Neural progenitor cell (in vitro differentiated cells): ENCODE measurements around the gene RPS6KA5. TPM values are rescaled to one million over a fixed set of nuclear protein-coding genes. Genes with fewer than 3 reads are reported as not detected.
"Not testable (repeated sequence)": the region's sequence is repeated elsewhere in the genome, so short reads cannot be mapped to it uniquely, and the experiment has no call there.

Experiments used
- DNase-seq: peaks from one replicate; pipeline ENCODE4 v3.0.0-alpha.2; 2016; ENCODE audit warnings: low spot score
- H2AFZ ChIP-seq: fragments of 200-600 bp; sonication (generic); replicated peaks from 2 replicates; pipeline ENCODE4 v1.6.1; 2016; ENCODE audit warnings: antibody characterized with exemption
- H3F3A ChIP-seq: fragments of 200-600 bp; sonication (generic); 2 replicates; pipeline ENCODE4 v1.6.1; 2016; ENCODE audit warnings: antibody characterized with exemption, low read depth
- H3K27ac ChIP-seq: fragments of 200-600 bp; sonication (generic); 2 replicates; pipeline ENCODE4 v1.5.1; 2016; ENCODE audit warnings: mild to moderate bottlenecking
- H3K27me3 ChIP-seq: fragments of 200-600 bp; sonication (generic); 2 replicates; pipeline ENCODE4 v1.6.1; 2016; ENCODE audit warnings: mild to moderate bottlenecking, moderate library complexity
- H3K36me3 ChIP-seq: fragments of 200-600 bp; sonication (generic); 2 replicates; pipeline ENCODE4 v1.5.1; 2016
- H3K4me1 ChIP-seq: fragments of 200-600 bp; sonication (generic); 2 replicates; pipeline ENCODE4 v1.6.1; 2016; ENCODE audit warnings: mixed run types
- H3K4me2 ChIP-seq: fragments of 200-600 bp; sonication (generic); 2 replicates; pipeline ENCODE4 v1.6.1; 2016
- H3K4me3 ChIP-seq: fragments of 200-600 bp; sonication (generic); 2 replicates; pipeline ENCODE4 v1.5.1; 2016
- H3K79me2 ChIP-seq: fragments of 200-600 bp; sonication (generic); 2 replicates; pipeline ENCODE4 v1.6.1; 2016; ENCODE audit warnings: low read depth
- H3K9ac ChIP-seq: fragments of 200-600 bp; sonication (generic); 2 replicates; pipeline ENCODE4 v1.6.1; 2016
- H3K9me3 ChIP-seq: fragments of 200-600 bp; sonication (generic); 2 replicates; pipeline ENCODE4 v1.5.1; 2016; ENCODE audit warnings: low read depth
- H4K20me1 ChIP-seq: fragments of 200-600 bp; sonication (generic); 2 replicates; pipeline ENCODE4 v1.6.1; 2016; ENCODE audit warnings: low read depth
- H3K27ac Mint-ChIP-seq: 3 replicates; pipeline ENCODE4 v1.8.0; 2021; ENCODE audit warnings: mixed read lengths
- H3K27me3 Mint-ChIP-seq: 2 replicates; pipeline ENCODE4 v1.8.0; 2022; ENCODE audit warnings: low read depth, mild to moderate bottlenecking, inconsistent platforms, moderate library complexity, mixed read lengths; ENCODE audit not compliant: insufficient read depth
- H3K36me3 Mint-ChIP-seq: 3 replicates; pipeline ENCODE4 v1.8.0; 2021; ENCODE audit warnings: mixed read lengths
- H3K4me1 Mint-ChIP-seq: 3 replicates; pipeline ENCODE4 v1.8.0; 2021; ENCODE audit warnings: mixed read lengths
- H3K4me3 Mint-ChIP-seq: 3 replicates; pipeline ENCODE4 v1.8.0; 2021; ENCODE audit warnings: mild to moderate bottlenecking, moderate library complexity, mixed read lengths
- H3K9me3 Mint-ChIP-seq: 3 replicates; pipeline ENCODE4 v1.8.0; 2020; ENCODE audit warnings: mixed read lengths
- EZH2 ChIP-seq: fragments of 200-600 bp; sonication (generic); IDR thresholded peaks from 2 replicates; pipeline ENCODE4 v1.6.1; 2017; ENCODE audit warnings: antibody characterized with exemption, mild to moderate bottlenecking, moderate library complexity
- EZH2phosphoT487 ChIP-seq: fragments of 200-600 bp; sonication (generic); IDR thresholded peaks from 2 replicates; pipeline ENCODE4 v1.6.1; 2017; ENCODE audit warnings: antibody characterized with exemption
- total RNA-seq: library from RNA; depleted of rRNA; stranded (reverse); fragments of >200 nt; gene quantifications from 2 replicates; pipeline ENCODE4 v1.2.3, GENCODE V29; 2015; ENCODE audit warnings: low replicate concordance
- TF ChIP-seq, protein P1 (sequence below): fragments of 200-600 bp; sonication (generic); IDR thresholded peaks from 2 replicates; pipeline ENCODE4 v1.5.1; 2017; ENCODE audit warnings: antibody characterized with exemption, mild to moderate bottlenecking

Gene RPS6KA5
- total RNA-seq, 1 donor from 2014 or later, result 8.3 TPM

DNA sequence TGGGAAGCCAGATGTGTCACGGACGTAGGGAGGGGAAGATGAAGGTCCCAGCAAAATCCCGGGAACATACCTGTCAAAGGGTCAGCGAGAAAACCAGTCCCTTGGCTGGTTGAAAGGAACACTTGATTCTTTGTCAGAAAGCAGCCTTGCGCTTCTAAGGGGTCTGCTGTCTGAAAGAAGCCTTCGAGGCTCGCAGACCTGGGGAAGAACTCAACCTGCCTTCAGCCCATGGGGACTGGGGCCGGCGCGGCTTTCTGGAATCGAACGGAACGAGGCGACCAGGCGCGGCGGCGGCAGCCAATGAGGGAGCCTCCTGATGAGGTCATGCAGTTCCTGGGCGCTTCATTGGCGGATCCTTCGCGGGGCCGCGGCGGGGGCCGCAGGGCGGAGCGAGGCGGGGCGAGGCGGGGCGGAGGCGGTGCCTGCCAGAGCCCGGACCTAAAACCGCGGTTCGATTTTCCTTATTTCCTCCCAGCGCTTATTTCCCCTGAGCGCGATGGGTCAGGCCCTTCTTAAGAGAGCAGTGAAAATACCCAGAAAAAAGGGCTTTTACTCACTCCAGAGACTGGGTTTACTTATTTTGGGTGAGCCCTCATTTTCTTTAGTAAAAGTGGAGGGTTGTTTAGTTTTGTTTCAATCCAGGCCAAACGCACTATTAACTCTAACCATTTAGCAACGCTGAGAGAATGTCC is 232.4 kb downstream of the RPS6KA5 start:
- H3K4me1 Mint-ChIP-seq, result peaks cover 4% of the 10 kb centered on the region
- peak overlapping the region; percentile 70 for H3K4me3 Mint-ChIP-seq
- Histone ChIP-seq H3K27ac (no peak overlapping the region), H3K79me2 (no peaks in the 10 kb centered on the region), H3K4me3 (no peak overlapping the region), H3K4me1 (no peaks in the 10 kb centered on the region), H3K36me3 (no peaks in the 10 kb centered on the region), H3K4me2 (peak overlapping the region; percentile 49), H2AFZ (peak overlapping the region; percentile 38), H3K27me3 (peaks cover 43% of the 10 kb centered on the region), H3F3A (no peaks in the 10 kb centered on the region), H3K9me3 (no peaks in the 10 kb centered on the region), H3K9ac (no peak overlapping the region), H4K20me1 (no peaks in the 10 kb centered on the region)
- TF ChIP-seq, protein P1, sequence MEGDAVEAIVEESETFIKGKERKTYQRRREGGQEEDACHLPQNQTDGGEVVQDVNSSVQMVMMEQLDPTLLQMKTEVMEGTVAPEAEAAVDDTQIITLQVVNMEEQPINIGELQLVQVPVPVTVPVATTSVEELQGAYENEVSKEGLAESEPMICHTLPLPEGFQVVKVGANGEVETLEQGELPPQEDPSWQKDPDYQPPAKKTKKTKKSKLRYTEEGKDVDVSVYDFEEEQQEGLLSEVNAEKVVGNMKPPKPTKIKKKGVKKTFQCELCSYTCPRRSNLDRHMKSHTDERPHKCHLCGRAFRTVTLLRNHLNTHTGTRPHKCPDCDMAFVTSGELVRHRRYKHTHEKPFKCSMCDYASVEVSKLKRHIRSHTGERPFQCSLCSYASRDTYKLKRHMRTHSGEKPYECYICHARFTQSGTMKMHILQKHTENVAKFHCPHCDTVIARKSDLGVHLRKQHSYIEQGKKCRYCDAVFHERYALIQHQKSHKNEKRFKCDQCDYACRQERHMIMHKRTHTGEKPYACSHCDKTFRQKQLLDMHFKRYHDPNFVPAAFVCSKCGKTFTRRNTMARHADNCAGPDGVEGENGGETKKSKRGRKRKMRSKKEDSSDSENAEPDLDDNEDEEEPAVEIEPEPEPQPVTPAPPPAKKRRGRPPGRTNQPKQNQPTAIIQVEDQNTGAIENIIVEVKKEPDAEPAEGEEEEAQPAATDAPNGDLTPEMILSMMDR, result no peak
- TF ChIP-seq EZH2phosphoT487 (no peak), EZH2 (no peak)
- H3K27me3 Mint-ChIP-seq, result peaks cover 6% of the 10 kb centered on the region
- peaks cover 28% of the 10 kb centered on the region for H3K9me3 Mint-ChIP-seq
- H3K36me3 Mint-ChIP-seq, result no peaks in the 10 kb centered on the region
- H3K27ac Mint-ChIP-seq, result no peak overlapping the region
- peak; percentile 95 for DNase-seq

DNA sequence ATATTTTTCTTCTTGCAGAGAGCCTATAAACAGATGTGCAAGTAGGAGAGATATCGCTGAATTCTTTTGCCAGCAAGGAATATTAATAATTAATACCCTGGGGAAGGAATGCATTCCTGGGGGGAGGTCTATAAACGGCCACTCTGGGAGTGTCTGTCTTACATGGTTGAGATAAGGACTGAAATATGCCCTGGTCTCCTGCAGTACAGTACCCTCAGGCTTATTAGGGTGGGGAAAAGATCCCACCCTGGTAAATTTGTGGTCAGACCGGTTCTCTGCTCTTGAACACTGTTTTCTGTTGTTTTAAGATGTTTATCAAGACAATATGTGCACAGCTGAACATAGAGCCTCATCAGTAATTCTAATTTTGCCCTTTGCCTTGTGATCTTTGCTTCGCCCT is 236.9 kb downstream of the RPS6KA5 start:
- H2AFZ ChIP-seq, H3K36me3 Mint-ChIP-seq, H3K4me3 Mint-ChIP-seq, H3K4me3 ChIP-seq, H3K9ac ChIP-seq, DNase-seq, H3F3A ChIP-seq, H3K36me3 ChIP-seq, H4K20me1 ChIP-seq, H3K9me3 ChIP-seq, H3K4me1 ChIP-seq, H3K27ac ChIP-seq, H3K4me2 ChIP-seq, H3K27ac Mint-ChIP-seq, H3K79me2 ChIP-seq: not testable (repeated sequence)
- Mint-ChIP-seq H3K4me1 (peaks cover 12% of the 10 kb centered on the region), H3K27me3 (peaks cover 12% of the 10 kb centered on the region), H3K9me3 (peaks cover 39% of the 10 kb centered on the region)
- peaks cover 22% of the 10 kb centered on the region for H3K27me3 ChIP-seq

DNA sequence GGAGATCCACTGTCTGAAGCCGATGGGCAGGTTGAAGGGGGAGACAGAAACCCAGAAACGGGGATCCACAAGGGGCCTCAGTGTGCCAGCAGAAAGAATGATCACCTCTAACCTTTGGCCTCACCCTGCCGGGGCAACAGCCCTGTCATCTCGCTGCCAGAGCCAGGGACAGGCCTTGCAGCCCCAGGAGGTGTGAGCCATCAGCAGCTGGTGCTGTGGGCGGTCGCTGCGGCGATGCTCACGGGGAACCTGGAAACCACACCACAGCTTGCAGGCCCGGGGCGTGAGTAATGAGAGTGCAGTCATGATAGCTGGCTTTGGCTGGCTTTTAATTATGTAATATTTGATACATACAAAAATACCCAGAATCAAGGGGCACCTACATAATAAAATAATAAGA is 239.5 kb downstream of the RPS6KA5 start:
- H3K36me3 ChIP-seq, result no peaks in the 10 kb centered on the region
- Mint-ChIP-seq H3K4me1 (peaks cover 14% of the 10 kb centered on the region), H3K27me3 (peaks cover 12% of the 10 kb centered on the region), H3K36me3 (no peaks in the 10 kb centered on the region), H3K9me3 (peaks cover 33% of the 10 kb centered on the region), H3K27ac (peak overlapping the region; percentile 28), H3K4me3 (no peak overlapping the region)
- TF ChIP-seq EZH2phosphoT487 (no peak), EZH2 (no peak)
- TF ChIP-seq, protein P1, result no peak
- H3K79me2 ChIP-seq, result no peaks in the 10 kb centered on the region
- no peaks in the 10 kb centered on the region for H3K9me3 ChIP-seq
- H2AFZ ChIP-seq, result no peak overlapping the region
- H3F3A ChIP-seq, result no peaks in the 10 kb centered on the region
- H3K4me1 ChIP-seq, result no peaks in the 10 kb centered on the region
- no peaks in the 10 kb centered on the region for H4K20me1 ChIP-seq
- H3K27me3 ChIP-seq, result peaks cover 9% of the 10 kb centered on the region
- no peak overlapping the region for H3K9ac ChIP-seq
- no peak for DNase-seq
- no peak overlapping the region for H3K4me3 ChIP-seq
- no peak overlapping the region for H3K27ac ChIP-seq
- no peak overlapping the region for H3K4me2 ChIP-seq

DNA sequence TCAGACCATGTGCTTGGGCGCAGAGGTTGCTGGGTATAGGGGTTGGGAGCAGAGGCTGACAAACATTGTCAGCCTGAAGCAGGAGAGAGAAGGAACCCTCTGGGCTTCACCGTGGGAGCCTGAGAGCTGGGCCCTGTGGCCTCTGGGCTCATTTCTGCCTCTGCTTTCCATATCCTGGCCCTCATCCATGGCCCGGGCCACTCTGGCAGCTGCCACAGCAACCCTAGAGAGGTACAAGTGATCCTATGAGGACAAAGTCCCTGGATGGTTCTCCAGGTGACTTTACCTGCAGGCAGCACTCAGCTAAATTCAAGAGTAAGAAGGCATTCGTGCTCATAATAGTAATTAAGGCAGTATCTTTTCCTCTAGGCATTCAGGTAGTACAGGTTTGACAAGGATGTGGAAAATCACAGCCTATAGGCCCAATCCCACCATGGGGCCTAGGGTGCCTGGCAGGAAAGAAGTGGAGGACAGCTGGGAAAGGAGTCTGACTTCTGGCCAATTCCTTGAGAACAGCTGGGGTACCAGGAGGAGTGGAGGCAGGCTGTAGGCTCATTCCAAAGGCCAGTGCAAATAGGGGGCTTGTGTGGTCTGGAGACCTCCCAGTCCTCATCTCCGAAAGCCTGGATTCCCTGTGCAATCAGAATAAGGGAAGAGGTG is 240.6 kb downstream of the RPS6KA5 start:
- peaks cover 12% of the 10 kb centered on the region for H3K27me3 Mint-ChIP-seq
- TF ChIP-seq EZH2phosphoT487, result no peak
- TF ChIP-seq EZH2, result no peak
- TF ChIP-seq, protein P1, result no peak
- Histone ChIP-seq H3K79me2 (no peaks in the 10 kb centered on the region), H2AFZ (no peak overlapping the region), H3K4me1 (no peaks in the 10 kb centered on the region), H3K9me3 (no peaks in the 10 kb centered on the region), H3K4me2 (no peak overlapping the region), H4K20me1 (no peaks in the 10 kb centered on the region), H3F3A (no peaks in the 10 kb centered on the region), H3K4me3 (no peak overlapping the region), H3K27ac (no peak overlapping the region), H3K9ac (no peak overlapping the region), H3K36me3 (no peaks in the 10 kb centered on the region), H3K27me3 (peaks cover 18% of the 10 kb centered on the region)
- DNase-seq, result no peak
- no peak overlapping the region for H3K27ac Mint-ChIP-seq
- H3K4me1 Mint-ChIP-seq, result peaks cover 22% of the 10 kb centered on the region
- H3K4me3 Mint-ChIP-seq, result no peak overlapping the region
- H3K9me3 Mint-ChIP-seq, result peaks cover 26% of the 10 kb centered on the region
- no peaks in the 10 kb centered on the region for H3K36me3 Mint-ChIP-seq
